Body of pancreas (tissue), 4 donors: ENCODE results near the gene DNAJC18.

Source experiments
- POLR2A ChIP-seq, 3 donors: fragments of 450-650 bp; IDR thresholded peaks; one replicate each; pipeline ENCODE4 v1.6.1; 2016; ENCODE audit warnings: antibody characterized with exemption in 3 of 3, mild to moderate bottlenecking in 2 of 3
- TF ChIP-seq, protein P1 (sequence below), 7 experiments: fragments of 450-650 bp in 4 of 7; fragments of 200-600 bp in 3 of 7; sonication (generic) in 3 of 7; IDR thresholded peaks; one replicate each; pipeline ENCODE4 v1.5.1; 2016 to 2019; ENCODE audit warnings: antibody characterized with exemption in 7 of 7

DNA sequence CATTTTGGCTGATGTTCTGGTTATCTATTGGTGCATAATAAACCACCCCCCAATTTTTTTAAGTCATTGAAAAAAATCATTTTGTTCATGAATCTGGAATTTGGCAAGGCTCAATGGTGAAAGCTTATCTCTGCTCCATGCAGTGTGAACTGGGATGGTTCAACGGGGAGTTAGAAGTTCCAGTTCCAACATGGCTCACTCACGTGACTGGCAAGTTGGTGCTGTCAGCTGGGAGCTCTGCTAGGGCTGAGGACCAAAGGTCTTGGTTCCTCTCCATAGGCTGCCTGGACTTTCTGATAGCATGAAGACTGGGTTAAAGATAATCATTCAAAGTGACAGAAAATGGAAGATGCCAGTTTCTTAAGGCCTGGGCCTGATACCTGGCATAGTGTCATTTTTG is 32.4 kb downstream of the DNAJC18 start:
- TF ChIP-seq, protein P1, sequence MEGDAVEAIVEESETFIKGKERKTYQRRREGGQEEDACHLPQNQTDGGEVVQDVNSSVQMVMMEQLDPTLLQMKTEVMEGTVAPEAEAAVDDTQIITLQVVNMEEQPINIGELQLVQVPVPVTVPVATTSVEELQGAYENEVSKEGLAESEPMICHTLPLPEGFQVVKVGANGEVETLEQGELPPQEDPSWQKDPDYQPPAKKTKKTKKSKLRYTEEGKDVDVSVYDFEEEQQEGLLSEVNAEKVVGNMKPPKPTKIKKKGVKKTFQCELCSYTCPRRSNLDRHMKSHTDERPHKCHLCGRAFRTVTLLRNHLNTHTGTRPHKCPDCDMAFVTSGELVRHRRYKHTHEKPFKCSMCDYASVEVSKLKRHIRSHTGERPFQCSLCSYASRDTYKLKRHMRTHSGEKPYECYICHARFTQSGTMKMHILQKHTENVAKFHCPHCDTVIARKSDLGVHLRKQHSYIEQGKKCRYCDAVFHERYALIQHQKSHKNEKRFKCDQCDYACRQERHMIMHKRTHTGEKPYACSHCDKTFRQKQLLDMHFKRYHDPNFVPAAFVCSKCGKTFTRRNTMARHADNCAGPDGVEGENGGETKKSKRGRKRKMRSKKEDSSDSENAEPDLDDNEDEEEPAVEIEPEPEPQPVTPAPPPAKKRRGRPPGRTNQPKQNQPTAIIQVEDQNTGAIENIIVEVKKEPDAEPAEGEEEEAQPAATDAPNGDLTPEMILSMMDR (IDR thresholded peaks at IDR 0.05), result no peak
- no peak for TF ChIP-seq POLR2A (IDR thresholded peaks at IDR 0.05)
